HCT116 (cell line): ENCODE measurements around the gene TIRAP. TPM values are rescaled to one million over a fixed set of nuclear protein-coding genes. Genes with fewer than 3 reads are reported as not detected.

Source experiments
- ATAC-seq: fragments of 200-7000 bp; cut with Tn5 transposase; 2 replicates; pipeline ENCODE4 v1.9.1; 2020; ENCODE audit warnings: mild to moderate bottlenecking, moderate library complexity
- BruUV-seq: library from RNA; stranded (reverse); fragments of 400-500 nt; replicated peaks from 2 replicates; lab custom pipeline; 2021; lab: Mats Ljungman, UMichigan
- CTCF ChIA-PET: fragments of 300-600 bp; sonication (Branson Sonifier 250); formaldehyde crosslinking; loops from one replicate; lab custom pipeline; 2021; ENCODE audit warnings: antibody characterized with exemption; lab: Charles Lee
- POLR2A ChIA-PET: fragments of 300-600, 350-600 bp; sonication (Branson Sonifier 250); formaldehyde crosslinking; loops from one replicate; lab custom pipeline; 2021; ENCODE audit warnings: antibody characterized with exemption; lab: Charles Lee
- RAD21 ChIA-PET, 2 experiments: fragments of 300-600 bp; sonication (Branson Sonifier 250); formaldehyde crosslinking; loops; one replicate each; lab custom pipeline; 2023; ENCODE audit warnings: low total read pairs in 2 of 2; ENCODE audit not compliant: uncharacterized antibody in 2 of 2, unreplicated experiment in 2 of 2, low non-redundant PET in 1 of 2; lab: Charles Lee
- DNase-seq: peaks from one replicate; pipeline ENCODE4 v3.0.0-alpha.2; 2010; ENCODE audit warnings: low read depth, low spot score
- H2AFZ ChIP-seq: fragments of 200-600 bp; shearing (Covaris generic), sonication (generic); 2 replicates; pipeline ENCODE4 v1.6.1; 2017; ENCODE audit warnings: low read depth, mixed run types, mixed read lengths, antibody characterized with exemption, low read length; ENCODE audit not compliant: poor library complexity, severe bottlenecking
- H3K27ac ChIP-seq: 2 replicates; pipeline ENCODE4 v1.5.1; 2012; ENCODE audit warnings: low read depth, low read length
- H3K27me3 ChIP-seq: fragments of 200-600 bp; sonication (generic); 2 replicates; pipeline ENCODE4 v1.6.1; 2016; ENCODE audit warnings: mixed run types, low read length, mixed read lengths; ENCODE audit not compliant: insufficient read depth
- H3K36me3 ChIP-seq, 2 experiments: fragments of 200-500 bp in 1 of 2; fragments of 200-600 bp in 1 of 2; sonication (Bioruptor generic) in 1 of 2; sonication (generic) in 1 of 2; 2 replicates each; pipeline versions ENCODE4 v1.5.1 to v1.6.1; 2014 to 2016; ENCODE audit warnings: low read length in 2 of 2, inconsistent platforms in 1 of 2, mixed read lengths in 1 of 2, mixed run types in 1 of 2; ENCODE audit not compliant: insufficient read depth in 2 of 2, control insufficient read depth in 1 of 2
- H3K4me1 ChIP-seq, 2 experiments: fragments of 200-600 bp in 1 of 2; sonication (generic) in 1 of 2; 2 replicates each; pipeline versions ENCODE4 v1.5.1 to v1.6.1; 2012 to 2017; ENCODE audit warnings: low read length in 2 of 2, inconsistent platforms in 1 of 2, mild to moderate bottlenecking in 1 of 2, mixed read lengths in 1 of 2, mixed run types in 1 of 2, moderate library complexity in 1 of 2; ENCODE audit not compliant: insufficient read depth in 2 of 2, control insufficient read depth in 1 of 2
- H3K4me2 ChIP-seq: fragments of 200-600 bp; sonication (generic); 2 replicates; pipeline ENCODE4 v1.6.1; 2017; ENCODE audit warnings: mixed run types, low read length, mixed read lengths
- H3K4me3 ChIP-seq, 2 experiments: fragments of 200-600 bp in 1 of 2; sonication (generic) in 1 of 2; replicated peaks in 1 of 2; 2 replicates each; pipeline ENCODE4 v1.5.1; 2011 to 2016; ENCODE audit warnings: low read length in 2 of 2, control low read depth in 1 of 2, low read depth in 1 of 2, mild to moderate bottlenecking in 1 of 2, mixed read lengths in 1 of 2, mixed run types in 1 of 2
- H3K79me2 ChIP-seq: fragments of 200-600 bp; sonication (generic); 2 replicates; pipeline ENCODE4 v1.6.1; 2017; ENCODE audit warnings: mild to moderate bottlenecking, mixed run types, low read length, moderate library complexity, mixed read lengths; ENCODE audit not compliant: insufficient read depth
- H3K9ac ChIP-seq: fragments of 200-600 bp; sonication (generic); 2 replicates; pipeline ENCODE4 v1.6.1; 2016; ENCODE audit warnings: low read length, mixed read lengths
- H3K9me2 ChIP-seq: fragments of 200-600 bp; sonication (generic), shearing (Covaris generic); 2 replicates; pipeline ENCODE4 v1.6.1; 2017; ENCODE audit warnings: mixed run types, mild to moderate bottlenecking, moderate library complexity; ENCODE audit not compliant: insufficient read depth
- H3K9me3 ChIP-seq, 2 experiments: fragments of 200-500 bp in 1 of 2; fragments of 200-600 bp in 1 of 2; sonication (Bioruptor generic) in 1 of 2; sonication (generic) in 1 of 2; 2 replicates each; pipeline ENCODE4 v1.6.1; 2014 to 2017; ENCODE audit warnings: low read length in 2 of 2, mixed read lengths in 2 of 2, inconsistent platforms in 1 of 2, low read depth in 1 of 2, mild to moderate bottlenecking in 1 of 2, mixed run types in 1 of 2, moderate library complexity in 1 of 2; ENCODE audit not compliant: control insufficient read depth in 1 of 2, insufficient read depth in 1 of 2
- H4K20me1 ChIP-seq: fragments of 200-600 bp; sonication (generic), shearing (Covaris generic); 2 replicates; pipeline ENCODE4 v1.6.1; 2017; ENCODE audit warnings: mixed run types, mild to moderate bottlenecking, moderate library complexity; ENCODE audit not compliant: insufficient read depth
- ATF3 ChIP-seq: IDR thresholded peaks from 2 replicates; pipeline ENCODE4 v1.6.1; 2012
- CBX3 ChIP-seq: IDR thresholded peaks from 2 replicates; pipeline ENCODE4 v1.6.1; 2012; ENCODE audit warnings: low read depth
- CEBPB ChIP-seq: IDR thresholded peaks from 2 replicates; pipeline ENCODE4 v1.6.1; 2012; ENCODE audit warnings: low read depth
- ELF1 ChIP-seq: IDR thresholded peaks from 2 replicates; pipeline ENCODE4 v1.6.1; 2012; ENCODE audit warnings: low read depth, borderline replicate concordance
- EZH2 ChIP-seq: fragments of 200-600 bp; sonication (generic); IDR thresholded peaks from 2 replicates; pipeline ENCODE4 v1.6.1; 2017; ENCODE audit warnings: antibody characterized with exemption, mixed run types
- EZH2phosphoT487 ChIP-seq: fragments of 200-600 bp; IDR thresholded peaks from 2 replicates; pipeline ENCODE4 v1.6.1; 2018; ENCODE audit warnings: antibody characterized with exemption, borderline replicate concordance
- JUND ChIP-seq: IDR thresholded peaks from 2 replicates; pipeline ENCODE4 v1.6.1; 2012
- POLR2AphosphoS5 ChIP-seq: IDR thresholded peaks from 2 replicates; pipeline ENCODE4 v1.6.1; 2011; ENCODE audit warnings: mild to moderate bottlenecking, low read depth, low read length, moderate library complexity
- REST ChIP-seq: IDR thresholded peaks from 2 replicates; pipeline ENCODE4 v1.6.1; 2012; ENCODE audit warnings: low read depth
- YY1 ChIP-seq: IDR thresholded peaks from 2 replicates; pipeline ENCODE4 v1.6.1; 2011; ENCODE audit warnings: low read length, low read depth, moderate library complexity, mild to moderate bottlenecking; ENCODE audit not compliant: insufficient replicate concordance; ENCODE audit errors: extremely low read depth
- ZFX ChIP-seq: fragments of 450-650 bp; IDR thresholded peaks from 2 replicates; pipeline ENCODE4 v1.6.1; 2017
- ZNF274 ChIP-seq: fragments of 200-500 bp; sonication (Bioruptor generic); IDR thresholded peaks from 2 replicates; pipeline ENCODE4 v1.6.1; 2014; ENCODE audit warnings: mild to moderate bottlenecking, low read depth, low read length, inconsistent platforms
- intact Hi-C: fragments of 100-400 bp; cut with micrococcal nuclease; formaldehyde crosslinking; loops from 2 replicates; pipeline ENCODE4 v1.10.0; 2022
- total RNA-seq: library from RNA; stranded (reverse); gene quantifications from one replicate; pipeline ENCODE4 v1.2.1, GENCODE V29; 2021; ENCODE audit not compliant: unreplicated experiment
- TF ChIP-seq, protein P1 (sequence below): IDR thresholded peaks from 2 replicates; pipeline ENCODE4 v1.6.1; 2011; ENCODE audit warnings: mild to moderate bottlenecking, low read length, moderate library complexity; ENCODE audit not compliant: insufficient replicate concordance; ENCODE audit errors: extremely low read depth
- TF ChIP-seq, protein P2 (sequence below): IDR thresholded peaks from 2 replicates; pipeline ENCODE4 v1.6.1; 2012

TIRAP gene
- total RNA-seq, 1 experiment from 2014 or later = 10.8 TPM

DNA sequence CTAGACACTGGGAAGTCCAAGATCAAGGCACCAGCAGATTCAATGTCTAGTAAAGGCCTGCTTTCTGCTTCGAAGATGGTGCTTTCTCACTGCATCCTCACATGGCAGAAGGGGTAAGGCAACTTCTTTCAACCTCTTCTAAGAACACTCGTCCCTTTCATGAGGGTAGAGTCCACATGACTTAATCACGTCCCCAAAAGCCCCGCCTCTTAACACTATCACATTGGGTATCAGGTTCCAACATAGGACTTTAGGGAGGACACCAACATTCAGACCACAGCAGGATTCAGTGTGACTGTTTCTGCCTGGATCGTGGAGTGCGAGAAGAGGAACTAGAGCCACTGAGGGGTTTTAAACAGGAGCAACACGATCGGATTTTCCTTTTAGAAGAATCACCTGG, 3.7 kb upstream of the TIRAP start:
- Histone ChIP-seq H3K27me3 (no peaks in the 10 kb centered on the region), H3K9ac (no peak overlapping the region), H3K36me3 (peaks cover 2 to 7% of the 10 kb centered on the region in 2 experiments; a peak in 2 of 4 replicates), H3K4me1 (peaks cover 3 to 18% of the 10 kb centered on the region in 2 experiments; a peak in 3 of 4 replicates), H3K27ac (no peak overlapping the region), H3K4me3 (no peak overlapping the region), H2AFZ (no peak overlapping the region), H4K20me1 (no peaks in the 10 kb centered on the region), H3K79me2 (0 out of 2 replicates have a peak, but pooled peaks cover 6% of the 10 kb centered on the region), H3K9me3 (no peaks in the 10 kb centered on the region), H3K4me2 (no peak overlapping the region), H3K9me2 (no peaks in the 10 kb centered on the region)
- no TSS peak for BruUV-seq
- CTCF ChIA-PET = no interaction called here
- TF ChIP-seq, protein P1, sequence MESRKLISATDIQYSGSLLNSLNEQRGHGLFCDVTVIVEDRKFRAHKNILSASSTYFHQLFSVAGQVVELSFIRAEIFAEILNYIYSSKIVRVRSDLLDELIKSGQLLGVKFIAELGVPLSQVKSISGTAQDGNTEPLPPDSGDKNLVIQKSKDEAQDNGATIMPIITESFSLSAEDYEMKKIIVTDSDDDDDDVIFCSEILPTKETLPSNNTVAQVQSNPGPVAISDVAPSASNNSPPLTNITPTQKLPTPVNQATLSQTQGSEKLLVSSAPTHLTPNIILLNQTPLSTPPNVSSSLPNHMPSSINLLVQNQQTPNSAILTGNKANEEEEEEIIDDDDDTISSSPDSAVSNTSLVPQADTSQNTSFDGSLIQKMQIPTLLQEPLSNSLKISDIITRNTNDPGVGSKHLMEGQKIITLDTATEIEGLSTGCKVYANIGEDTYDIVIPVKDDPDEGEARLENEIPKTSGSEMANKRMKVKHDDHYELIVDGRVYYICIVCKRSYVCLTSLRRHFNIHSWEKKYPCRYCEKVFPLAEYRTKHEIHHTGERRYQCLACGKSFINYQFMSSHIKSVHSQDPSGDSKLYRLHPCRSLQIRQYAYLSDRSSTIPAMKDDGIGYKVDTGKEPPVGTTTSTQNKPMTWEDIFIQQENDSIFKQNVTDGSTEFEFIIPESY = no peak
- TF ChIP-seq ZNF274 (no peak), ATF3 (no peak), EZH2 (no peak), EZH2phosphoT487 (no peak), ELF1 (no peak), ZFX (no peak), CBX3 (no peak), CEBPB (no peak), POLR2AphosphoS5 (no peak), YY1 (no peak), JUND (no peak), REST (no peak)
- TF ChIP-seq, protein P2, sequence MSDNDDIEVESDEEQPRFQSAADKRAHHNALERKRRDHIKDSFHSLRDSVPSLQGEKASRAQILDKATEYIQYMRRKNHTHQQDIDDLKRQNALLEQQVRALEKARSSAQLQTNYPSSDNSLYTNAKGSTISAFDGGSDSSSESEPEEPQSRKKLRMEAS = no peak
- ATAC-seq = no peak
- RAD21 ChIA-PET = no interaction called here
- DNase-seq = no peak
- POLR2A ChIA-PET = no interaction called here
- intact Hi-C loops = no loop called here
